ENCODE results near the gene C4orf50. TPM values are rescaled to one million over a fixed set of nuclear protein-coding genes. Genes with fewer than 3 reads are reported as not detected.

C4orf50 gene
- total RNA-seq, 1 donor from 2014 or later = not detected

- TF ChIP-seq CTCF (IDR thresholded peaks at IDR 0.05; ENCODE audit: borderline replicate concordance) = no peak
- peaks cover 39% of the 10 kb centered on the region for H3K27me3 ChIP-seq (ENCODE audit: low read depth)
- no peaks in the 10 kb centered on the region for H3K36me3 ChIP-seq
- no peaks in the 10 kb centered on the region for H3K9me3 ChIP-seq (replicated peaks)
- no peak overlapping the region for H3K27ac ChIP-seq (replicated peaks)
- H3K4me1 ChIP-seq = no peaks in the 10 kb centered on the region
- H3K4me3 ChIP-seq = no peak overlapping the region
- DNase-seq = no peak
- intact Hi-C loops (cut with micrococcal nuclease) = no loop called here
Measured at GRCh38 chr4:6038711-6039110, 20.5 kb upstream of the C4orf50 start.

- intact Hi-C loops (cut with micrococcal nuclease) = no loop called here
- no peaks in the 10 kb centered on the region for H3K4me1 ChIP-seq
- H3K4me3 ChIP-seq = no peak overlapping the region
- no peak for DNase-seq
- H3K9me3 ChIP-seq (replicated peaks) = no peaks in the 10 kb centered on the region
- no peak for TF ChIP-seq CTCF (IDR thresholded peaks at IDR 0.05; ENCODE audit: borderline replicate concordance)
- H3K27me3 ChIP-seq (ENCODE audit: low read depth) = peaks cover 14% of the 10 kb centered on the region
- H3K36me3 ChIP-seq = no peaks in the 10 kb centered on the region
- H3K27ac ChIP-seq (replicated peaks) = no peak overlapping the region
Measured at GRCh38 chr4:6035786-6036185, 17.6 kb upstream of the C4orf50 start.

- no peak for TF ChIP-seq CTCF (IDR thresholded peaks at IDR 0.05; ENCODE audit: borderline replicate concordance)
- intact Hi-C loops (cut with micrococcal nuclease) = no loop called here
Measured at GRCh38 chr4:6033381-6033780, 15.2 kb upstream of the C4orf50 start.

DNA sequence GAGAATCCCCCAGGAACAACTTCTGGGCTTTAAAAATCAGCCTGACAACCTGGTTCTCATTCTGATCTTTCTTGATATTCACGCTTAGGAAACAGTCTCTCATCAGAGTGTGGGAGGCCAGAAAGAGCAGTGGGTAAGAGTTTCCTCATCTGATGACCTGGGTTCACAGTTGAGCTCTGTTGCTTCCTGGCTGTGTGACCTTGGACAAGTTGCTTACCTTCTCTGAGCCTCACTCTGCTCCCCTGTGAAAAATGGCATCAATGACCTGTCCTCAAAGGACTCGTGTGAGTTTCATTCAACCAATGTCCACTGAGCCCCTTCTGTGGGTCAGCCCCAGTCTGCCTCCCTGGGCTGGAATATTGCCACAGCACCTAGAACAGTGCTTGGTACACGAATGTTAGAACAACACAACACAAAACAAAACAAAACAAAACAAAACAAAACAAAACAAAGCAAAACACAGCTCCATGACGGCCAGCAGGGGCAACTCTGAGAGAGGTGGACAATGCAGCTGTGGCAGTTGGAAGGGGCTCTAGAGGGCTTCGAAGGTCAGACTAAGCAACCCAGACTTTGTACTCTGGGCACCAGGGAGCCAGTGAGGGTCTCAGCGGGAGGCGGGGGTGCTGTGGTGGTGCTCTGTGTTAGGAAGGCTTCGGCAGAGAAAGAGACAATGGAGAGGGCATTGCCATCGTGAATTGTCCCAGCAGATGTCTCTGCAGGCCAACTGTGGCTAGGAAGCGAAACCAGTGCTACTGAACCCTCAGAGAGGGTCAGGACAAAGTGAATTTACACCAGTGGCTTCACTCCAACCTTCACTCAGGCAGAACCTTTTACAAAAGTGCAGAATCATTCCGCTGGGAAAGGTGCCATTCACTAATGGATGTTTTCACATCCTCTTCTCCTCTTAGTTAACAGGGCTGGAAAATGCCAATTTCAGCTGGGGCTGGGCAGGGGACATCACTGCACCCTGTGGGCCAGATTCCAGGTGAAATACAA is 14.3 kb upstream of the C4orf50 start:
- Histone ChIP-seq H3K36me3 (no peaks in the 10 kb centered on the region), H3K27me3 (ENCODE audit: low read depth) (peaks cover 37% of the 10 kb centered on the region), H3K27ac (replicated peaks) (no peak overlapping the region), H3K4me3 (no peak overlapping the region), H3K9me3 (replicated peaks) (no peaks in the 10 kb centered on the region), H3K4me1 (no peaks in the 10 kb centered on the region)
- no peak for DNase-seq
- intact Hi-C loops (cut with micrococcal nuclease) = no loop called here
- TF ChIP-seq CTCF (IDR thresholded peaks at IDR 0.05; ENCODE audit: borderline replicate concordance) = no peak

More at GRCh38 chr4:6033381-6033780, 15.2 kb upstream of the C4orf50 start:
- Histone ChIP-seq H3K9me3 (replicated peaks) (no peaks in the 10 kb centered on the region), H3K27me3 (ENCODE audit: low read depth) (peaks cover 29% of the 10 kb centered on the region), H3K4me1 (no peaks in the 10 kb centered on the region), H3K36me3 (no peaks in the 10 kb centered on the region), H3K27ac (replicated peaks) (no peak overlapping the region), H3K4me3 (no peak overlapping the region)
- no peak for DNase-seq

DNA sequence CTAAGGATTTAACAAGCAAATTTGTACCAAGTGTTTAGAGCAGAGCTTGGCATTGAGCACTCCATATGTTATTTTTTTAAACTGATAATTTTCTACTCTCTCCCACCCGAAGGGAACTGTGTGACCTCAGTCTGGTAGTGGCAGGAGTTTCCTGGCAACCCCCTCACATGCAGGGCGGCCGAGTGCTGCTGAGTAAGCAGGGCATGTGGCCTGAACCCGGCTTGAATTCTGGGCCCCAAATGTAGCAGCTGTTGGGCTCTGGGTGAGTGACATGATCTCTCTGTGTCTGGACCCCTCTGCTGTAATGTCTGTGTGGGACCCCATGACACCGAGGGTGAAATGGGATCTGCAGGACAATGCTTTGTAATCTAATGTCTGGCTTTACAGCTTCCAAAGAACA is 13.6 kb upstream of the C4orf50 start:
- no peak overlapping the region for H3K4me3 ChIP-seq
- peaks cover 42% of the 10 kb centered on the region for H3K27me3 ChIP-seq (ENCODE audit: low read depth)
- no peaks in the 10 kb centered on the region for H3K36me3 ChIP-seq
- H3K27ac ChIP-seq (replicated peaks) = no peak overlapping the region
- no peak for TF ChIP-seq CTCF (IDR thresholded peaks at IDR 0.05; ENCODE audit: borderline replicate concordance)
- H3K4me1 ChIP-seq = no peaks in the 10 kb centered on the region
- H3K9me3 ChIP-seq (replicated peaks) = no peaks in the 10 kb centered on the region
- no peak for DNase-seq
- intact Hi-C loops (cut with micrococcal nuclease) = no loop called here

Data from left ventricle myocardium inferior (tissue), 1 donor.